Stromal cell of bone marrow (primary cell): ENCODE data around the gene BICDL1.
"Not testable (repeated sequence)": the region's sequence is repeated elsewhere in the genome, so short reads cannot be mapped to it uniquely, and the experiment has no call there.

Experiments
- DNase-seq: peaks from one replicate; pipeline ENCODE4 v3.0.0-alpha.2; 2012; ENCODE audit warnings: low read depth

Gene BICDL1, protein sequence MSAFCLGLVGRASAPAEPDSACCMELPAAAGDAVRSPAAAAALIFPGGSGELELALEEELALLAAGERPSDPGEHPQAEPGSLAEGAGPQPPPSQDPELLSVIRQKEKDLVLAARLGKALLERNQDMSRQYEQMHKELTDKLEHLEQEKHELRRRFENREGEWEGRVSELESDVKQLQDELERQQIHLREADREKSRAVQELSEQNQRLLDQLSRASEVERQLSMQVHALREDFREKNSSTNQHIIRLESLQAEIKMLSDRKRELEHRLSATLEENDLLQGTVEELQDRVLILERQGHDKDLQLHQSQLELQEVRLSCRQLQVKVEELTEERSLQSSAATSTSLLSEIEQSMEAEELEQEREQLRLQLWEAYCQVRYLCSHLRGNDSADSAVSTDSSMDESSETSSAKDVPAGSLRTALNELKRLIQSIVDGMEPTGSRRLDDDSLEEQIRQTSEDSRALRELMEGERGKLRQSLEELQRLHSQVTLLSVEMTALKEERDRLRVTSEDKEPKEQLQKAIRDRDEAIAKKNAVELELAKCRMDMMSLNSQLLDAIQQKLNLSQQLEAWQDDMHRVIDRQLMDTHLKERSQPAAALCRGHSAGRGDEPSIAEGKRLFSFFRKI

GRCh38 chr12:119988472-119989360, at the start of gene BICDL1:
BICDL1 (plus strand) TSS chr12:119989236; CDS start chr12:119989869, 633 bp downstream.
- peak; percentile 13 for DNase-seq

- DNase-seq, result peak; percentile 75
Observed at GRCh38 chr12:119940897-119941296, 48.1 kb upstream of the BICDL1 start.

DNA sequence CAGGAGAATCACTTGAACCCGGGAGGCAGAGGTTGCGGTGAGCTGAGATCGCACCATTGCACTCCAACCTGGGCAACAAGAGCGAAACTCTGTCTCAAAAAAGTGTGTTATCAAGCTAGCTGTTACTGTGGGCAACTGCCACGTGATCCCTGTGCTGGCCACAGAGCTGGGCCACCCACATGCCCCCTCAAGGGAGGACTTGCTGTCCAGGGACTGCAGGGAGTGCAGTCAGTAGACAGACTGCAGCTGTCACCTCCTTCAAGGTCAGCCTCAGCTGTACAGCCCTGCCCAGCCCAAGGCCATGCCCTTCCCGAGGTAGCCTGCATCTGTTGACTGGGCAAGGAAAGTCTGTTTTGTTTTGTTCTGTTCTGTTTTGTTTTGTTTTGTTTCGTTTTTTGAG, 46.6 kb upstream of the BICDL1 start:
- no peak for DNase-seq

GRCh38 chr12:119946213-119946612, 42.8 kb upstream of the BICDL1 start:
- DNase-seq, result no peak

- DNase-seq, result no peak
Observed at GRCh38 chr12:119949145-119949544, 39.9 kb upstream of the BICDL1 start.

- no peak for DNase-seq
Observed at GRCh38 chr12:119949594-119949993, 39.4 kb upstream of the BICDL1 start.

GRCh38 chr12:119956047-119956446, 33.0 kb upstream of the BICDL1 start:
- DNase-seq, result no peak

DNA sequence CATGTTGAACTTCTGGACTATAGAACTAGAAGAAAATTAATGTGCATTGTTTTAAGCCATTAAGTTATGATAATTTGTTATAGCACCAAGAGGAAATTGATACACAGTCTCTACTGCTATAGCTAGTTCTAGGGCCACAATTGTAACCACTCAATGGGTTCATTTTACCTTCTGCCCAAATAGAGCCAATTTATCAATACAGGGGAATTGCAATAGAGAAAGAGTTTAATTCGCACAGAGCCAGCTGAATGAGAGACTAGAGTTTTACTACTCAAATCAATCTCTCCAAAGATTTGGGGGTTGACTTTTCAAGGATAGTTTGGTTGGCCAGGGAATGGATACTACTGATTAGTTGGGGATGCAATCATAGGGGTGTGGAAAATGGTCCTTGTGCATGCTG, 31.9 kb upstream of the BICDL1 start:
- DNase-seq, result no peak

DNA sequence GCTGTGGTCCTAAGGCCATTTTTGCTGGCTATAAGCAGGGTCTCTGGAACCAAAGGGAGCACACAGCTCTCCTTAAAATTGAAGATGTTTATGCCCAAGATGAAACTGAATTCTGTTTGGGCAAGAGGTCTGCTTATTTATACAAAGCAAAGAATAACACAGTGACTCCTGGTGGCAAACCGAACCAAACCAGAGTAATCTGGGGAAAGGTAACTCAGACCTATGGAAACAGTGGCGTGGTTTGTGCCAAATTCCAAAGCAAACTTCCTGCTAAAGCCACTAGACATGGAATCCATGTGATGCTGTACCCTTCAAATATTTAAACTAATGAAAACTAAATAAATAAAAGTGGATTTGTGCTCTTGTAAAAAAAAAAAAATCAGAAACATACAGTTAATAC, 29.6 kb upstream of the BICDL1 start:
- no peak for DNase-seq

GRCh38 chr12:119964123-119964522, 24.9 kb upstream of the BICDL1 start:
- DNase-seq, result no peak

GRCh38 chr12:119964929-119965328, 24.1 kb upstream of the BICDL1 start:
- DNase-seq, result no peak

- DNase-seq, result no peak
Observed at GRCh38 chr12:119980242-119980641, 8.8 kb upstream of the BICDL1 start.

DNA sequence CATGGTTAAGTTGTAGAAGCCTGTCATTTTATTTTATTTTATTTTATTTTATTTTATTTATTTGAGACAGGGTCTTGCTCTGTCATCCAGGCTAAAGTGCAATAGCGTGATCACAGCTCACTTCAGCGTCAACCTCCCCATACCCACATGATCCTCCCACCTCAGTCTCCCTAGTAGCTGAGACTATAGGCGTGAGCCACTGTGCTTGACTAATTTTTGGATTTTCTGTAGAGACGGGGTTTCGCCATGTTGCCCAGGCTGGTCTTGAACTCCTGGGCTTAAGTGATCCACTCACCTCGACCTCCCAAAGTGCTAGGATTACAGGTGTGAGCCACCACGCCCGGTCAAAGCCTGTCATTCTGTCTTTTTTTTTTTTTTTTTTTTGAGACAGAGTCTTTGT, 8.3 kb upstream of the BICDL1 start:
- not testable (repeated sequence) for DNase-seq

- DNase-seq, result no peak
Observed at GRCh38 chr12:119989361-119989730, 310 bp downstream of the BICDL1 start.

- peak; percentile 47 for DNase-seq
Observed at GRCh38 chr12:119989731-119990381, 820 bp downstream of the BICDL1 start.

GRCh38 chr12:119990382-119990874, 1.4 kb downstream of the BICDL1 start:
- no peak for DNase-seq

DNA sequence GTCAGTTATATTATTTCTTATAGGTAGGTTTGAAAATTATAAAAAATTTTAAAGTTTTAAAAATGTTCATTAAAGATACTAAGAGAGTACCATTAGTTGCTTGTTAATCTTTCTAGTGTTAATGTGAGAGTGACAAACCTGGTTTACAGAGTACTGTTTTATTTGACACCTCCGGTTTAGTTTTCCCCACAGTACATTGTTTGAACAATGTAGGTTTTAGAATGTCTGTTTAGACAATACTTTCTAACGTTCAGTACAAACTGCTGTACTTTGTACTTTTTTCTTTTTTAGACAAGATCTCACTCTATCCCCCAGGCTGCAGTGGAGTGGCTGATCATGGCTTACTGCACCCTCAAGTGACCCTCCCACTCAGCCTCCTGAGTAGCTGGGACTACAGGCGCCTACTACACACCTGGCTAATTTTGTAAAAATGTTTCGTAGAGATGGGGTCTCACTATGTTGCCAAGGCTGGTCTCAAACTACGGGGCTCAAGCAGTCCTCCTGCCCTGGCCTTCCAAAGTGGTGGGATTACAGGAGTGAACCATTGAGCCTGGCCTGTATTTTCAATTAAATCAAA, 3.2 kb downstream of the BICDL1 start:
- no peak for DNase-seq

DNA sequence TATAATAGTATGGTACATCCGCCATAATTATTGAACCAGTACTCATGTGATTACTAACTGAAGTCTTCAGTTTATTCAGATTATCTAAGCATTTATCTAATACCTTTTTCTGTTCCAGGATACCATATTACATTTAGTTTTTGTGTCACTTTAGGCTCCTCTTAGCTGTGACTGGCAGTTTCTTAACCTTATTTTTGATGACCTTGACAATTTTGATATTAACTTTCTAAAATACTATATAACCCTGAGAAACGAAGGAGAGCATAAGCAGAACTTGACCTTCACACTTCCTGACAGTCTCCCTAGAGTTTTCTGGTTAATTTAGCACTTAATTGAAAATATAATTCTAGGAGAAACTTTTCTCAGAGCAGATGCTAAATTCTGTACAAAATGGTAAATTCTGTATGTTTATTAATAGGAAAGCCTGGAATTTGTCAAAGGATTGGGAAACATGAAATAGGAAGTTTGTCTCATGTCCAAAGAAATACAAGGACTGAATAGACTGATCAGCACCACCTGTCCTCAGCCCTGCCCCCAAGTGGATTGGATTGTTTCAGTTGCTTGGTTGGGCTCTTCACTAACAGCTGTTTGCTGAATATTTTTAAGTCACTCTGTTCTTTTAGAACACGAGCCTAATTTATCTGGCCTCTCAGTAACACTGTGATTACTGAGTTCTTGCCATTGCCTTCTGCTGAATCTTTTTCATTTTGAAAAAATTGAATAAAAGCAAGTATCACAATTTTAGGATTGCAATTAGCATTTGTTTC, 6.0 kb downstream of the BICDL1 start:
- DNase-seq, result no peak

GRCh38 chr12:119996417-119996816, 7.4 kb downstream of the BICDL1 start:
- no peak for DNase-seq

DNA sequence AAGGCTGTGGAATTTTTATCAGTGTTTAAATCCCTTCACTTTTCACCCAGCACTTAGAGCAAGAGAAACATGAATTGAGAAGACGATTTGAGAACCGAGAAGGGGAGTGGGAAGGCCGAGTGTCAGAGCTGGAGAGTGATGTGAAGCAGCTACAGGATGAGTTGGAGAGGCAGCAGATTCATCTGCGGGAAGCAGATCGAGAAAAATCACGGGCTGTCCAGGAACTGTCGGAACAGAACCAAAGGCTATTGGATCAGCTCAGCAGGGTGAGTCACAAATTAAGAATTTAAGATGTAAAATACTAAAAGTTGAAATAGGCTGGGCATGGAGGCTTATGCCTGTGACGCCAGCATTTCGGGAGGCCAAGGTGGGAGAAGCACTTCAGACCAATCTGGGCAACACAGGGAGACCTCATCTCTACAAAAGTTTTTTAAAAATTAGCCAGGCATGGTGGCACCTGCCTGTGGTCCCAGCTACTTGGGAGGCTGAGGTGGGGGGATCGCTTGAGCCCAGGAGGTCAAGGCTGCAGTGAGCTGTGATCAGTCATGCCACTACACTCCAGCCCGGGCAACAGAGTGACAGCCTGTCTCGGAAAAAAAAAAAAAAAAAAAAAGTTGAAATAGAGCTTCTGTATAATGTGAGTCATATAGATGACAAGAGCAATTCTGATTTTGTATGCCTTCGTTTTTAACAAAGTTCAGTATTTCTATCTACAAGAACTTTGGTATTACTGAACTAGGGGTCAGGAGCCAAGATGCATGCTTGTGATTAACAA, 9.6 kb downstream of the BICDL1 start:
- no peak for DNase-seq
